Activated CD4-positive, alpha-beta T cell treated with anti-CD3 and anti-CD28 coated beads for 36 hours (primary cell): ENCODE data around the gene IL20RB. TPM values are rescaled to one million over a fixed set of nuclear protein-coding genes. Genes with fewer than 3 reads are reported as not detected.
A peak's percentile ranks its signal among the peaks of the same experiment; 100 is the strongest.
"Not testable (repeated sequence)": the region's sequence is repeated elsewhere in the genome, so short reads cannot be mapped to it uniquely, and the experiment has no call there.

ENCODE experiments used
- ATAC-seq: fragments of 200-7000 bp; cut with Tn5 transposase; one replicate; pipeline ENCODE4 v1.10.0; 2021; ENCODE audit warnings: mild to moderate bottlenecking, moderate library complexity
- CTCF ChIA-PET: fragments of 350-600 bp; sonication (Branson Sonifier 250); formaldehyde crosslinking; loops from one replicate; lab custom pipeline; 2021; ENCODE audit warnings: antibody characterized with exemption; lab: Charles Lee
- POLR2A ChIA-PET: fragments of 350-600 bp; sonication (Branson Sonifier 250); formaldehyde crosslinking; loops from one replicate; lab custom pipeline; 2021; ENCODE audit warnings: antibody characterized with exemption, inconsistent platforms; lab: Charles Lee
- DNase-seq: peaks from one replicate; pipeline ENCODE4 v3.0.0-alpha.2; 2020
- H3K27ac Mint-ChIP-seq: one replicate; pipeline ENCODE4 v1.8.0; 2021; ENCODE audit warnings: mixed read lengths
- H3K27me3 Mint-ChIP-seq: one replicate; pipeline ENCODE4 v1.8.0; 2021; ENCODE audit warnings: mixed read lengths
- H3K36me3 Mint-ChIP-seq: one replicate; pipeline ENCODE4 v1.8.0; 2021; ENCODE audit warnings: low read depth, mixed read lengths
- H3K4me1 Mint-ChIP-seq: one replicate; pipeline ENCODE4 v1.8.0; 2021; ENCODE audit warnings: mixed read lengths
- H3K4me3 Mint-ChIP-seq: one replicate; pipeline ENCODE4 v1.8.0; 2021; ENCODE audit warnings: mild to moderate bottlenecking, moderate library complexity, mixed read lengths
- H3K9me3 Mint-ChIP-seq: one replicate; pipeline ENCODE4 v1.8.0; 2021; ENCODE audit warnings: low read depth, mixed read lengths
- intact Hi-C, 2 experiments: fragments of 100-400 bp; cut with DNase I in 1 of 2; cut with micrococcal nuclease in 1 of 2; formaldehyde crosslinking; loops; one replicate each; pipeline versions ENCODE4 v1.14.2 to v1.15.1; 2022 to 2024; cut with DNase I, micrococcal nuclease
- total RNA-seq, 2 experiments: library from RNA; stranded (reverse); gene quantifications; one replicate each; pipeline ENCODE4 v1.2.3, GENCODE V29; 2021

The IL20RB gene
- total RNA-seq, 2 experiments from 2014 or later, result 0.93 to 1.1 TPM

GRCh38 chr3:136988651-136989050 is 30.9 kb downstream of the IL20RB start:
- DNase-seq, result no peak
- no peaks in the 10 kb centered on the region for H3K9me3 Mint-ChIP-seq
- peaks cover 7% of the 10 kb centered on the region for H3K4me1 Mint-ChIP-seq
- no peaks in the 10 kb centered on the region for H3K36me3 Mint-ChIP-seq
- no peak for ATAC-seq
- intact Hi-C loops, result no loop called here
- ChIA-PET POLR2A (interaction anchor here (0.6 kb wide), 1 partner anchor 1195 kb away, joined by 3 read pairs; no protein-coding TSS in a partner anchor), CTCF (no interaction called here)
- no peak overlapping the region for H3K4me3 Mint-ChIP-seq
- H3K27me3 Mint-ChIP-seq, result no peaks in the 10 kb centered on the region
- H3K27ac Mint-ChIP-seq, result no peak overlapping the region

GRCh38 chr3:136989781-136990524 is 32.2 kb downstream of the IL20RB start:
- no peaks in the 10 kb centered on the region for H3K36me3 Mint-ChIP-seq
- H3K4me3 Mint-ChIP-seq, result no peak overlapping the region
- H3K9me3 Mint-ChIP-seq, result no peaks in the 10 kb centered on the region
- intact Hi-C loops, result no loop called here
- DNase-seq (no peak), ATAC-seq (no peak)
- no peak overlapping the region for H3K27ac Mint-ChIP-seq
- ChIA-PET POLR2A (no interaction called here), CTCF (interaction anchor here (0.6 kb wide), 1 partner anchor 199 kb away, joined by 3 read pairs; no protein-coding TSS in a partner anchor)
- H3K4me1 Mint-ChIP-seq, result peaks cover 6% of the 10 kb centered on the region
- no peaks in the 10 kb centered on the region for H3K27me3 Mint-ChIP-seq

DNA sequence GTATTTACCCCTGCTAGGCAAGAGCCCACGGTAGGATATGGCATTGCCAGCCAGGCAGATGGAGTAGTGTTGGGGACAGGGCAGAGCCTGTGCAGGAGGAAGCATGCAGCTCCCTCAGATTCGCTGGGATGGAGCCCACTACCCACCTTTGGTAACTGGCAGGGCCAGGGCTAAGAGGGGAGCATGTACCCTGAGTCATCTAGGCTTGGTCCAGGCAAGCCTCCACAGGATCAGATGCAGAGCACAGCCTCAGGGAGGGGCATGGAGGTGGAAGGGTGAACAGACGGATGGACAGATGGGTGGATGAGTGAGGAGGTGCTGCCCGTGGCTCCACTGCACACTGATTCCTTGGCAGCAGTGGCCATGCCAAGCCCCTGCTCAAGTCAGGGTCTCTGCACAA is 33.0 kb downstream of the IL20RB start:
- CTCF ChIA-PET, result interaction anchor here (0.6 kb wide), 1 partner anchor 200 kb away, joined by 3 read pairs; no protein-coding TSS in a partner anchor
- no peak for ATAC-seq
- no peak overlapping the region for H3K4me3 Mint-ChIP-seq

DNA sequence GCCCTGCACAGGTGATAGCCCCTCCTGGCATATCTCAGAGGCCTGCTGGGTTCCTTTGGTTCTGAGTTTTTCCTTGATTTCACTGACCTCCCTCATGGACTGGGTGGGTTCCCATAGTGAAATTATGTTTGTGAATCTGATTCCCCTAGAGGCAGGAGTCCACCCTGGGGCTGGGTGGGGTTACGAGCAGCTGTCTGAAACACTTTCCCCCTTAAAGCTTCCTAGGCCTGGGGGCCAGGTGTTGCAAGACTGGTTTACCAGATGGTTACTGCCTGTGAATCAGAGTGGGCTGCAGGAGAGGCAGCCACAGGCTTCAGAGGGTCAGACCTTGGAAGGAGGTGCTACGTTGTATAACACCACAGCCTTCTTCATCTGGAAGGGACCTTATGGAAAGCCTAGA is 34.3 kb downstream of the IL20RB start:
- H3K4me1 Mint-ChIP-seq, result peaks cover 10% of the 10 kb centered on the region
- ChIA-PET CTCF (no interaction called here), POLR2A (no interaction called here)
- DNase-seq (no peak), ATAC-seq (no peak)
- no peaks in the 10 kb centered on the region for H3K9me3 Mint-ChIP-seq
- no peak overlapping the region for H3K4me3 Mint-ChIP-seq
- no peaks in the 10 kb centered on the region for H3K36me3 Mint-ChIP-seq
- no peaks in the 10 kb centered on the region for H3K27me3 Mint-ChIP-seq
- intact Hi-C loops, result no loop called here
- no peak overlapping the region for H3K27ac Mint-ChIP-seq

More for the DNA sequence above, 33.0 kb downstream of the IL20RB start:
- Mint-ChIP-seq H3K27ac (no peak overlapping the region), H3K9me3 (no peaks in the 10 kb centered on the region), H3K27me3 (no peaks in the 10 kb centered on the region), H3K36me3 (no peaks in the 10 kb centered on the region), H3K4me1 (peaks cover 10% of the 10 kb centered on the region)
- POLR2A ChIA-PET, result no interaction called here
- DNase-seq, result no peak
- intact Hi-C loops, result no loop called here

DNA sequence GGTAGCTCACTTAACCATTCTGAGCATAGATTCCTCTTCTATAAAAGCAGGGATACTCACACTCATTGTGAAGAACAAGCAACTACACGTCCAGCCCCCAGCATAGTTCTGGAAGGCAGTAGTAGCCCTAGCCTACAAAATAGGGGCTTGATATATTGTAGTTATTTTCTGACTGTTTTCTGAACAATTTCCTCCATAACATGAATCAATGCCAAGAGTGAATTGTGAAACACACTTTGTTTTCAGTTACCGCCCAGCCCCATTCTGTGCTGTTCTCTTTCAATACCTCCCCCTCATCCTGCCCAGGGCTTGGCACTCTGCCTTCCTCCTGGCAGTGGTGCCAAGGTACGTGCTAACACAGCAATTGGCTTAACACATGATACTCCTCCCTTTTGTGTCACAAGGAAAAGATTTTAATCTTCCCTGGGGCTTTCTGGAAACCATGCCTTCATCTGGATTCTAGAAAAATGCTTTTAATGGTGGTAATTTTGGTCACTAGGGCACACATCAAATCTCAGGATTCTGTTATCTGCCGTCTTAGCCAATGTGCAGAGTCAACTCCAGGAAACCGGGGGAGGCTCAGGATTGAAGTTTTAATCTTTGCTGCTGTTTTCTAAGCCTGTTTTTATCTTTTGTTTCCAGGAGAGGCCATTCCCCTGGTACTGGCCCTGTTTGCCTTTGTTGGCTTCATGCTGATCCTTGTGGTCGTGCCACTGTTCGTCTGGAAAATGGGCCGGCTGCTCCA is 37.2 kb downstream of the IL20RB start:
- Mint-ChIP-seq H3K4me1 (peaks cover 10% of the 10 kb centered on the region), H3K27ac (peak overlapping the region; percentile 30), H3K4me3 (no peak overlapping the region), H3K9me3 (no peaks in the 10 kb centered on the region), H3K27me3 (no peaks in the 10 kb centered on the region), H3K36me3 (no peaks in the 10 kb centered on the region)
- POLR2A ChIA-PET, result interaction anchor here (0.6 kb wide), 1 partner anchor 132 kb away, joined by 9 read pairs; no protein-coding TSS in a partner anchor
- intact Hi-C loops, result no loop called here
- DNase-seq (peak; percentile 60), ATAC-seq (peak; percentile 96)
- CTCF ChIA-PET, result no interaction called here

DNA sequence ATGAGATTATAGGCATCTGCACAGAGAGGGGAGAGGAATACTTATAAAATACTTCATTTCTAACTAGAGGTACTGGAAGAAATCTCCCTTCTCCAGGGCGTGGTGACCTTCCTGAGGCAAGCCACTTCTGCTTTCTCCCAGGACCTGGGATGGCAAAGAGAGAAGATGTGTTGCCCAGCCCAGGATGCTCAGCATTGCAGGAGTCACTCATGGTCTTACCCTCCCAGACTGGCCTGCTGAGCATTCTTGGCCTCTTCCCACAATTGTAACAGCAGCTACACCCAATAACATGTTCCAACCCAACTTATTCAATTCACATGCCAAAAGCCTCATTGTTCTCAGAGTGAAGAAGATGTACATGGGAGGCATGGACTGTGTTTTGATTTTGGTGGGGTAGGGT is 37.9 kb downstream of the IL20RB start:
- intact Hi-C loops, result no loop called here
- H3K27ac Mint-ChIP-seq, result no peak overlapping the region
- H3K4me1 Mint-ChIP-seq, result peaks cover 10% of the 10 kb centered on the region
- ATAC-seq (no peak), DNase-seq (no peak)
- H3K9me3 Mint-ChIP-seq, result no peaks in the 10 kb centered on the region
- POLR2A ChIA-PET, result no interaction called here
- H3K36me3 Mint-ChIP-seq, result no peaks in the 10 kb centered on the region
- CTCF ChIA-PET, result interaction anchor here (1.2 kb wide), 1 partner anchor 18 kb away, joined by 3 read pairs; no protein-coding TSS in a partner anchor
- no peak overlapping the region for H3K4me3 Mint-ChIP-seq
- H3K27me3 Mint-ChIP-seq, result no peaks in the 10 kb centered on the region

- Mint-ChIP-seq H3K36me3 (peaks cover 3% of the 10 kb centered on the region), H3K4me3 (no peak overlapping the region), H3K27ac (no peak overlapping the region), H3K9me3 (no peaks in the 10 kb centered on the region), H3K27me3 (no peaks in the 10 kb centered on the region), H3K4me1 (peaks cover 4% of the 10 kb centered on the region)
- ChIA-PET POLR2A (no interaction called here), CTCF (interaction anchor here (1.0 kb wide), 1 partner anchor 29 kb away, joined by 3 read pairs; no protein-coding TSS in a partner anchor)
- ATAC-seq (no peak), DNase-seq (no peak)
- intact Hi-C loops, result no loop called here
These were observed 42.3 kb downstream of the IL20RB start for GRCh38 chr3:137000039-137000438.

GRCh38 chr3:137007376-137007775 is 49.6 kb downstream of the IL20RB start:
- ATAC-seq, H3K4me1 Mint-ChIP-seq, POLR2A ChIA-PET, H3K9me3 Mint-ChIP-seq, intact Hi-C loops, H3K27me3 Mint-ChIP-seq, H3K36me3 Mint-ChIP-seq, DNase-seq, H3K27ac Mint-ChIP-seq, H3K4me3 Mint-ChIP-seq: not testable (repeated sequence)
- CTCF ChIA-PET, result interaction anchor here (0.6 kb wide), 2 partner anchors 46 to 231 kb away, joined by 4 to 5 read pairs; no protein-coding TSS in a partner anchor

DNA sequence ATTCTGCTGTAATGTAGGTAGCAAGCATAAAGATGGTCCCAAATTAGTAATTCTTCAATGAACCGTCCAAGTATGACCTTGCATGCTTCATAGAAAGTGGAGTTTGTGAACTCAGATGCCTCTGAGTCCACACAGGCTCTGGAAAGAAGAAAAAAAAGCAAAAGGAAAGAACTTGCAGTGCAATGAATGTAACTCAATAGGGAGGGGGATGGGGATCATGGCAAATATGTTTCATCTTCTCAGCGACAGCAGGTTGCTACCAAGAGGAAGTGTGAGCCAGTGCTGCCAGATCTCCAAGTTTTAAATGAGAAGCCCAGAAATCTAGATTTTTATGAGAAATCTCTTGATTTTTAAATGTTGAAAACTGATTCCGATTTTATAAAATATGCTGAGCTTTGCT is 50.3 kb downstream of the IL20RB start:
- Mint-ChIP-seq H3K27ac (no peak overlapping the region), H3K4me3 (no peak overlapping the region), H3K4me1 (peaks cover 2% of the 10 kb centered on the region), H3K36me3 (no peaks in the 10 kb centered on the region), H3K9me3 (no peaks in the 10 kb centered on the region), H3K27me3 (no peaks in the 10 kb centered on the region)
- CTCF ChIA-PET, result interaction anchor here (0.6 kb wide), 1 partner anchor 47 kb away, joined by 4 read pairs; no protein-coding TSS in a partner anchor
- ATAC-seq (no peak), DNase-seq (no peak)
- POLR2A ChIA-PET, result no interaction called here
- intact Hi-C loops, result no loop called here

GRCh38 chr3:137008976-137009375 is 51.2 kb downstream of the IL20RB start:
- no peak for DNase-seq
- no peak for ATAC-seq
- intact Hi-C loops, result no loop called here
- no peaks in the 10 kb centered on the region for H3K36me3 Mint-ChIP-seq
- ChIA-PET CTCF (interaction anchor here (0.7 kb wide), 1 partner anchor 941 kb away, joined by 3 read pairs; no protein-coding TSS in a partner anchor), POLR2A (no interaction called here)
- no peaks in the 10 kb centered on the region for H3K9me3 Mint-ChIP-seq
- H3K27ac Mint-ChIP-seq, result no peak overlapping the region
- no peaks in the 10 kb centered on the region for H3K27me3 Mint-ChIP-seq
- peaks cover 4% of the 10 kb centered on the region for H3K4me1 Mint-ChIP-seq
- H3K4me3 Mint-ChIP-seq, result no peak overlapping the region

GRCh38 chr3:137010137-137010536 is 52.4 kb downstream of the IL20RB start:
- no peaks in the 10 kb centered on the region for H3K9me3 Mint-ChIP-seq
- DNase-seq (no peak), ATAC-seq (no peak)
- no peaks in the 10 kb centered on the region for H3K27me3 Mint-ChIP-seq
- peaks cover 9% of the 10 kb centered on the region for H3K4me1 Mint-ChIP-seq
- CTCF ChIA-PET, result no interaction called here
- POLR2A ChIA-PET, result no interaction called here
- H3K4me3 Mint-ChIP-seq, result no peak overlapping the region
- intact Hi-C loops, result loop anchor here (5.0 to 10.0 kb wide), 2 partner anchors 705 to 758 kb away; partner anchors contain the start of gene PCCB (in 1 of the 2)
- no peak overlapping the region for H3K27ac Mint-ChIP-seq
- no peaks in the 10 kb centered on the region for H3K36me3 Mint-ChIP-seq
